Activated naive CD4-positive, alpha-beta T cell treated with anti-CD3 and anti-CD28 coated beads, Interleukin-2, amount 10 ng/mL, durations not matched to agents 7 days and 5 days (primary cell): ENCODE data around the gene GRK4.

ENCODE experiments used
- CTCF ChIA-PET: fragments of 350-600 bp; sonication (Branson Sonifier 250); formaldehyde crosslinking; loops from one replicate; lab custom pipeline; 2021; ENCODE audit warnings: antibody characterized with exemption; lab: Charles Lee
- DNase-seq: peaks from one replicate; pipeline ENCODE4 v3.0.0-alpha.2; 2020
- H3K27ac Mint-ChIP-seq: one replicate; pipeline ENCODE4 v1.8.0; 2021; ENCODE audit warnings: mild to moderate bottlenecking, moderate library complexity, mixed read lengths
- H3K27me3 Mint-ChIP-seq: one replicate; pipeline ENCODE4 v1.8.0; 2021; ENCODE audit warnings: mild to moderate bottlenecking, mixed read lengths
- H3K36me3 Mint-ChIP-seq: one replicate; pipeline ENCODE4 v1.8.0; 2021; ENCODE audit warnings: mixed read lengths
- H3K4me1 Mint-ChIP-seq: one replicate; pipeline ENCODE4 v1.8.0; 2021; ENCODE audit warnings: mixed read lengths
- H3K4me3 Mint-ChIP-seq: one replicate; pipeline ENCODE4 v1.8.0; 2021; ENCODE audit warnings: mild to moderate bottlenecking, moderate library complexity, mixed read lengths
- H3K9me3 Mint-ChIP-seq: one replicate; pipeline ENCODE4 v1.8.0; 2021; ENCODE audit warnings: mixed read lengths

GRK4 gene

GRCh38 chr4:3069661-3070199 lies 106.4 kb downstream of the GRK4 start:
- Mint-ChIP-seq H3K4me3 (no peak overlapping the region), H3K27me3 (peaks cover 18% of the 10 kb centered on the region), H3K36me3 (no peaks in the 10 kb centered on the region), H3K4me1 (peaks cover 3% of the 10 kb centered on the region), H3K9me3 (no peaks in the 10 kb centered on the region), H3K27ac (no peak overlapping the region)
- CTCF ChIA-PET = no interaction called here
- DNase-seq = no peak

- Mint-ChIP-seq H3K27me3 (peaks cover 17% of the 10 kb centered on the region), H3K4me1 (peaks cover 10% of the 10 kb centered on the region), H3K36me3 (no peaks in the 10 kb centered on the region), H3K27ac (no peak overlapping the region), H3K9me3 (no peaks in the 10 kb centered on the region), H3K4me3 (no peak overlapping the region)
- no peak for DNase-seq
- CTCF ChIA-PET = no interaction called here
These were observed 107.5 kb downstream of the GRK4 start for GRCh38 chr4:3070709-3071500.

GRCh38 chr4:3071811-3072210 lies 108.4 kb downstream of the GRK4 start:
- H3K36me3 Mint-ChIP-seq = no peaks in the 10 kb centered on the region
- no peak overlapping the region for H3K27ac Mint-ChIP-seq
- DNase-seq = no peak
- H3K4me1 Mint-ChIP-seq = peaks cover 19% of the 10 kb centered on the region
- H3K9me3 Mint-ChIP-seq = no peaks in the 10 kb centered on the region
- H3K4me3 Mint-ChIP-seq = no peak overlapping the region
- CTCF ChIA-PET = no interaction called here
- H3K27me3 Mint-ChIP-seq = peaks cover 13% of the 10 kb centered on the region

- Mint-ChIP-seq H3K27ac (no peak overlapping the region), H3K9me3 (no peaks in the 10 kb centered on the region), H3K4me1 (peaks cover 28% of the 10 kb centered on the region), H3K27me3 (peaks cover 9% of the 10 kb centered on the region), H3K4me3 (peak overlapping the region; percentile 12), H3K36me3 (peaks cover 1% of the 10 kb centered on the region)
- CTCF ChIA-PET = no interaction called here
- peak; percentile 25 for DNase-seq
These were observed 110.0 kb downstream of the GRK4 start for GRCh38 chr4:3073158-3074077.

GRCh38 chr4:3074078-3074845 lies 110.9 kb downstream of the GRK4 start, which contains the start of the genes HTT and HTT-AS:
Gene HTT, plus strand, starts transcription at chr4:3074681. Its CDS starts 145 bp downstream, at chr4:3074826.
Gene HTT-AS, minus strand, starts transcription at chr4:3074538.
- peaks cover 9% of the 10 kb centered on the region for H3K27me3 Mint-ChIP-seq
- H3K9me3 Mint-ChIP-seq = no peaks in the 10 kb centered on the region
- DNase-seq = peak; percentile 98
- H3K36me3 Mint-ChIP-seq = peaks cover 1% of the 10 kb centered on the region
- CTCF ChIA-PET = no interaction called here
- peak within 1 kb of the TSS; percentile 94 for H3K27ac Mint-ChIP-seq
- peaks cover 29% of the 10 kb centered on the region for H3K4me1 Mint-ChIP-seq
- peak within 1 kb of the TSS; percentile 84 for H3K4me3 Mint-ChIP-seq

- Mint-ChIP-seq H3K36me3 (peaks cover 1% of the 10 kb centered on the region), H3K4me3 (peak overlapping the region; percentile 84), H3K27ac (peak overlapping the region; percentile 94), H3K4me1 (peaks cover 33% of the 10 kb centered on the region), H3K9me3 (no peaks in the 10 kb centered on the region), H3K27me3 (peaks cover 4% of the 10 kb centered on the region)
- DNase-seq = peak; percentile 73
- CTCF ChIA-PET = no interaction called here
These were observed 111.7 kb downstream of the GRK4 start for GRCh38 chr4:3074846-3075651.

- H3K36me3 Mint-ChIP-seq = peaks cover 4% of the 10 kb centered on the region
- peaks cover 3% of the 10 kb centered on the region for H3K27me3 Mint-ChIP-seq
- H3K9me3 Mint-ChIP-seq = no peaks in the 10 kb centered on the region
- H3K27ac Mint-ChIP-seq = peak overlapping the region; percentile 94
- peak overlapping the region; percentile 84 for H3K4me3 Mint-ChIP-seq
- peaks cover 35% of the 10 kb centered on the region for H3K4me1 Mint-ChIP-seq
- CTCF ChIA-PET = no interaction called here
- DNase-seq = no peak
These were observed 112.2 kb downstream of the GRK4 start for GRCh38 chr4:3075652-3075981.

GRCh38 chr4:3077796-3078195 lies 114.4 kb downstream of the GRK4 start:
- peaks cover 47% of the 10 kb centered on the region for H3K4me1 Mint-ChIP-seq
- CTCF ChIA-PET = no interaction called here
- no peaks in the 10 kb centered on the region for H3K9me3 Mint-ChIP-seq
- peak overlapping the region; percentile 39 for H3K27ac Mint-ChIP-seq
- peaks cover 14% of the 10 kb centered on the region for H3K36me3 Mint-ChIP-seq
- peaks cover 3% of the 10 kb centered on the region for H3K27me3 Mint-ChIP-seq
- no peak for DNase-seq
- H3K4me3 Mint-ChIP-seq = no peak overlapping the region

- no peaks in the 10 kb centered on the region for H3K9me3 Mint-ChIP-seq
- no peak for DNase-seq
- H3K4me1 Mint-ChIP-seq = peaks cover 60% of the 10 kb centered on the region
- peaks cover 18% of the 10 kb centered on the region for H3K36me3 Mint-ChIP-seq
- no peak overlapping the region for H3K27ac Mint-ChIP-seq
- CTCF ChIA-PET = no interaction called here
- H3K4me3 Mint-ChIP-seq = no peak overlapping the region
- H3K27me3 Mint-ChIP-seq = no peaks in the 10 kb centered on the region
These were observed 116.3 kb downstream of the GRK4 start for GRCh38 chr4:3079694-3080123.

GRCh38 chr4:3082925-3083515 lies 119.6 kb downstream of the GRK4 start:
- CTCF ChIA-PET = interaction anchor here (0.7 kb wide), 1 partner anchor 22 kb away, joined by 3 read pairs; no protein-coding TSS in a partner anchor

GRCh38 chr4:3083732-3084131 lies 120.4 kb downstream of the GRK4 start:
- H3K4me3 Mint-ChIP-seq = no peak overlapping the region
- CTCF ChIA-PET = no interaction called here
- no peak overlapping the region for H3K27ac Mint-ChIP-seq
- peaks cover 49% of the 10 kb centered on the region for H3K4me1 Mint-ChIP-seq
- DNase-seq = no peak
- H3K27me3 Mint-ChIP-seq = no peaks in the 10 kb centered on the region
- H3K36me3 Mint-ChIP-seq = peaks cover 31% of the 10 kb centered on the region
- H3K9me3 Mint-ChIP-seq = no peaks in the 10 kb centered on the region

More at GRCh38 chr4:3082925-3083515, 119.6 kb downstream of the GRK4 start:
- Mint-ChIP-seq H3K27ac (no peak overlapping the region), H3K4me1 (peaks cover 51% of the 10 kb centered on the region), H3K4me3 (no peak overlapping the region), H3K27me3 (no peaks in the 10 kb centered on the region), H3K9me3 (no peaks in the 10 kb centered on the region), H3K36me3 (peaks cover 26% of the 10 kb centered on the region)
- no peak for DNase-seq

GRCh38 chr4:3085948-3086670 lies 122.7 kb downstream of the GRK4 start:
- Mint-ChIP-seq H3K27ac (no peak overlapping the region), H3K4me3 (no peak overlapping the region), H3K27me3 (no peaks in the 10 kb centered on the region), H3K9me3 (no peaks in the 10 kb centered on the region), H3K36me3 (peaks cover 34% of the 10 kb centered on the region), H3K4me1 (peaks cover 42% of the 10 kb centered on the region)
- no peak for DNase-seq
- CTCF ChIA-PET = no interaction called here
